Measurements from ENCODE around the gene NLRP6. TPM values are rescaled to one million over a fixed set of nuclear protein-coding genes. Genes with fewer than 3 reads are reported as not detected.

The NLRP6 gene
- total RNA-seq, 4 donors from 2014 or later, result 0.13 to 0.73 (median 0.28) TPM

DNA sequence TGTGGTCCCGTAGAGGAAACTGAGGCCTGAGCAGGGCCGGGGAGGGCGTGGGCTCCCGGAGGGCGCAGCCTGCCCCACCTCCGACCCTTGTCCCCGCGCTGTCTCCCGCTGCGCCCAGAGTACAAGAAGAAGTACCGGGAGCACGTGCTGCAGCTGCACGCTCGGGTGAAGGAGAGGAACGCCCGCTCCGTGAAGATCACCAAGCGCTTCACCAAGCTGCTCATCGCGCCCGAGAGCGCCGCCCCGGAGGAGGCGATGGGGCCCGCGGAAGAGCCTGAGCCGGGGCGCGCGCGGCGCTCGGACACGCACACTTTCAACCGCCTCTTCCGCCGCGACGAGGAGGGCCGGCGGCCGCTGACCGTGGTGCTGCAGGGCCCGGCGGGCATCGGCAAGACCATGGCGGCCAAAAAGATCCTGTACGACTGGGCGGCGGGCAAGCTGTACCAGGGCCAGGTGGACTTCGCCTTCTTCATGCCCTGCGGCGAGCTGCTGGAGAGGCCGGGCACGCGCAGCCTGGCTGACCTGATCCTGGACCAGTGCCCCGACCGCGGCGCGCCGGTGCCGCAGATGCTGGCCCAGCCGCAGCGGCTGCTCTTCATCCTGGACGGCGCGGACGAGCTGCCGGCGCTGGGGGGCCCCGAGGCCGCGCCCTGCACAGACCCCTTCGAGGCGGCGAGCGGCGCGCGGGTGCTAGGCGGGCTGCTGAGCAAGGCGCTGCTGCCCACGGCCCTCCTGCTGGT is 1.9 kb downstream of the NLRP6 start:
- Histone ChIP-seq H3K27me3 (peaks cover 28% of the 10 kb centered on the region), H3K27ac (no peak overlapping the region), H3K36me3 (no peaks in the 10 kb centered on the region), H3K4me1 (peaks cover 5 to 25% of the 10 kb centered on the region in 2 donors), H3K4me3 (replicated peaks in 1 of 3) (no peak overlapping the region), H3K9me3 (no peaks in the 10 kb centered on the region)
- intact Hi-C loops (cut with DNase I), result loop anchor here (10.0 kb wide), 1 partner anchor 75 kb away; the partner anchor contains the start of genes BET1L and RIC8A
- no peak for TF ChIP-seq POLR2A (IDR thresholded peaks at IDR 0.05)
- WGBS, 2 donors, result 0 to 6% methylated on average over 4 to 30 of the region's 85 CpGs
- DNase-seq, result peak; percentile 34

DNA sequence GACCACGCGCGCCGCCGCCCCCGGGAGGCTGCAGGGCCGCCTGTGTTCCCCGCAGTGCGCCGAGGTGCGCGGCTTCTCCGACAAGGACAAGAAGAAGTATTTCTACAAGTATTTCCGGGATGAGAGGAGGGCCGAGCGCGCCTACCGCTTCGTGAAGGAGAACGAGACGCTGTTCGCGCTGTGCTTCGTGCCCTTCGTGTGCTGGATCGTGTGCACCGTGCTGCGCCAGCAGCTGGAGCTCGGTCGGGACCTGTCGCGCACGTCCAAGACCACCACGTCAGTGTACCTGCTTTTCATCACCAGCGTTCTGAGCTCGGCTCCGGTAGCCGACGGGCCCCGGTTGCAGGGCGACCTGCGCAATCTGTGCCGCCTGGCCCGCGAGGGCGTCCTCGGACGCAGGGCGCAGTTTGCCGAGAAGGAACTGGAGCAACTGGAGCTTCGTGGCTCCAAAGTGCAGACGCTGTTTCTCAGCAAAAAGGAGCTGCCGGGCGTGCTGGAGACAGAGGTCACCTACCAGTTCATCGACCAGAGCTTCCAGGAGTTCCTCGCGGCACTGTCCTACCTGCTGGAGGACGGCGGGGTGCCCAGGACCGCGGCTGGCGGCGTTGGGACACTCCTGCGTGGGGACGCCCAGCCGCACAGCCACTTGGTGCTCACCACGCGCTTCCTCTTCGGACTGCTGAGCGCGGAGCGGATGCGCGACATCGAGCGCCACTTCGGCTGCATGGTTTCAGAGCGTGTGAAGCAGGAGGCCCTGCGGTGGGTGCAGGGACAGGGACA is 2.7 kb downstream of the NLRP6 start:
- TF ChIP-seq, protein P1, sequence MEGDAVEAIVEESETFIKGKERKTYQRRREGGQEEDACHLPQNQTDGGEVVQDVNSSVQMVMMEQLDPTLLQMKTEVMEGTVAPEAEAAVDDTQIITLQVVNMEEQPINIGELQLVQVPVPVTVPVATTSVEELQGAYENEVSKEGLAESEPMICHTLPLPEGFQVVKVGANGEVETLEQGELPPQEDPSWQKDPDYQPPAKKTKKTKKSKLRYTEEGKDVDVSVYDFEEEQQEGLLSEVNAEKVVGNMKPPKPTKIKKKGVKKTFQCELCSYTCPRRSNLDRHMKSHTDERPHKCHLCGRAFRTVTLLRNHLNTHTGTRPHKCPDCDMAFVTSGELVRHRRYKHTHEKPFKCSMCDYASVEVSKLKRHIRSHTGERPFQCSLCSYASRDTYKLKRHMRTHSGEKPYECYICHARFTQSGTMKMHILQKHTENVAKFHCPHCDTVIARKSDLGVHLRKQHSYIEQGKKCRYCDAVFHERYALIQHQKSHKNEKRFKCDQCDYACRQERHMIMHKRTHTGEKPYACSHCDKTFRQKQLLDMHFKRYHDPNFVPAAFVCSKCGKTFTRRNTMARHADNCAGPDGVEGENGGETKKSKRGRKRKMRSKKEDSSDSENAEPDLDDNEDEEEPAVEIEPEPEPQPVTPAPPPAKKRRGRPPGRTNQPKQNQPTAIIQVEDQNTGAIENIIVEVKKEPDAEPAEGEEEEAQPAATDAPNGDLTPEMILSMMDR (IDR thresholded peaks at IDR 0.05), result no peak
- TF ChIP-seq POLR2A (IDR thresholded peaks at IDR 0.05), result no peak
- Histone ChIP-seq H3K27ac (no peak overlapping the region), H3K4me3 (replicated peaks in 1 of 3) (no peak overlapping the region), H3K4me1 (peaks cover 5 to 25% of the 10 kb centered on the region in 2 donors), H3K27me3 (peaks cover 28% of the 10 kb centered on the region), H3K9me3 (no peaks in the 10 kb centered on the region), H3K36me3 (no peaks in the 10 kb centered on the region)
- intact Hi-C loops (cut with DNase I), result loop anchor here (10.0 kb wide), 1 partner anchor 76 kb away; the partner anchor contains the start of genes BET1L and RIC8A
- 4 to 5% methylated on average over 24 to 41 of the region's 79 CpGs for WGBS, 2 donors
- peak in 1 of 2 donors; percentile 1 for DNase-seq

- Histone ChIP-seq H3K4me3 (replicated peaks in 1 of 3) (no peak overlapping the region), H3K27me3 (peaks cover 28% of the 10 kb centered on the region), H3K36me3 (no peaks in the 10 kb centered on the region), H3K27ac (no peak overlapping the region), H3K9me3 (no peaks in the 10 kb centered on the region), H3K4me1 (peaks cover 5 to 25% of the 10 kb centered on the region in 2 donors)
- TF ChIP-seq, protein P1 (IDR thresholded peaks at IDR 0.05), result no peak
- no peak for TF ChIP-seq POLR2A (IDR thresholded peaks at IDR 0.05)
- intact Hi-C loops (cut with DNase I), result loop anchor here (10.0 kb wide), 1 partner anchor 77 kb away; the partner anchor contains the start of genes BET1L and RIC8A
- no peak for DNase-seq
- WGBS, 2 donors, result 36 to 40% methylated on average over 8 to 22 of the region's 26 CpGs
These were observed 3.4 kb downstream of the NLRP6 start for GRCh38 chr11:281486-282161.

GRCh38 chr11:282171-282570 is 4.0 kb downstream of the NLRP6 start:
- 64 to 69% methylated on average over 4 of the region's 4 CpGs for WGBS, 2 donors
- DNase-seq, result no peak
- Histone ChIP-seq H3K4me3 (replicated peaks in 1 of 3) (no peak overlapping the region), H3K9me3 (no peaks in the 10 kb centered on the region), H3K27ac (no peak overlapping the region), H3K36me3 (no peaks in the 10 kb centered on the region), H3K27me3 (peaks cover 28% of the 10 kb centered on the region), H3K4me1 (peaks cover 5 to 26% of the 10 kb centered on the region in 2 donors)
- no peak for TF ChIP-seq POLR2A (IDR thresholded peaks at IDR 0.05)
- TF ChIP-seq, protein P1 (IDR thresholded peaks at IDR 0.05), result no peak
- intact Hi-C loops (cut with DNase I), result loop anchor here (10.0 kb wide), 1 partner anchor 77 kb away; the partner anchor contains the start of genes BET1L and RIC8A
